MCF 10A (cell line): ENCODE measurements around the gene GOLGA6L2. TPM values are rescaled to one million over a fixed set of nuclear protein-coding genes. Genes with fewer than 3 reads are reported as not detected.

ENCODE experiments used
- BruUV-seq: library from RNA; stranded (reverse); fragments of 400-500 nt; replicated peaks from 2 replicates; lab custom pipeline; 2021; lab: Mats Ljungman, UMichigan
- CTCF ChIA-PET: fragments of 300-600 bp; sonication (Branson Sonifier 250); formaldehyde crosslinking; extraction: SDS; loops from one replicate; lab custom pipeline; 2021; ENCODE audit warnings: antibody characterized with exemption, inconsistent platforms; lab: Yijun Ruan, JAX
- POLR2A ChIA-PET: fragments of 300-600, 350-650 bp; sonication (Branson Sonifier 250); formaldehyde crosslinking; extraction: SDS; loops from one replicate; lab custom pipeline; 2020; ENCODE audit warnings: antibody characterized with exemption, inconsistent platforms; lab: Yijun Ruan, JAX
- DNase-seq: peaks from one replicate; pipeline ENCODE4 v3.0.0-alpha.2; 2018; ENCODE audit not compliant: unreplicated experiment
- H3K27ac Mint-ChIP-seq: one replicate; pipeline ENCODE4 v1.8.0; 2022; ENCODE audit warnings: mild to moderate bottlenecking, low read depth, mixed read lengths; ENCODE audit not compliant: unreplicated experiment
- H3K27me3 Mint-ChIP-seq: one replicate; pipeline ENCODE4 v1.8.0; 2022; ENCODE audit warnings: mixed read lengths; ENCODE audit not compliant: insufficient read depth, unreplicated experiment
- H3K36me3 Mint-ChIP-seq: one replicate; pipeline ENCODE4 v1.8.0; 2022; ENCODE audit warnings: mild to moderate bottlenecking, moderate library complexity, mixed read lengths; ENCODE audit not compliant: insufficient read depth, unreplicated experiment
- H3K4me1 Mint-ChIP-seq: one replicate; pipeline ENCODE4 v1.8.0; 2022; ENCODE audit warnings: mixed read lengths; ENCODE audit not compliant: insufficient read depth, unreplicated experiment
- H3K4me3 Mint-ChIP-seq: one replicate; pipeline ENCODE4 v1.8.0; 2022; ENCODE audit warnings: mild to moderate bottlenecking, moderate library complexity, mixed read lengths; ENCODE audit not compliant: unreplicated experiment
- H3K9me3 Mint-ChIP-seq: one replicate; pipeline ENCODE4 v1.8.0; 2022; ENCODE audit warnings: mixed read lengths; ENCODE audit not compliant: unreplicated experiment
- intact Hi-C: fragments of 100-400 bp; cut with micrococcal nuclease; formaldehyde crosslinking; loops from 2 replicates; pipeline ENCODE4 v1.14.1; 2022
- total RNA-seq: library from RNA; stranded (reverse); gene quantifications from 2 replicates; pipeline ENCODE4 v1.2.3, GENCODE V29; 2022
- TF ChIP-seq, protein P1 (sequence below): fragments of 200-600 bp; IDR thresholded peaks from one replicate; pipeline ENCODE4 v1.8.0; 2022; ENCODE audit warnings: antibody characterized with exemption, mild to moderate bottlenecking; ENCODE audit not compliant: unreplicated experiment

GOLGA6L2 gene
- total RNA-seq, 1 experiment from 2014 or later: not detected

DNA sequence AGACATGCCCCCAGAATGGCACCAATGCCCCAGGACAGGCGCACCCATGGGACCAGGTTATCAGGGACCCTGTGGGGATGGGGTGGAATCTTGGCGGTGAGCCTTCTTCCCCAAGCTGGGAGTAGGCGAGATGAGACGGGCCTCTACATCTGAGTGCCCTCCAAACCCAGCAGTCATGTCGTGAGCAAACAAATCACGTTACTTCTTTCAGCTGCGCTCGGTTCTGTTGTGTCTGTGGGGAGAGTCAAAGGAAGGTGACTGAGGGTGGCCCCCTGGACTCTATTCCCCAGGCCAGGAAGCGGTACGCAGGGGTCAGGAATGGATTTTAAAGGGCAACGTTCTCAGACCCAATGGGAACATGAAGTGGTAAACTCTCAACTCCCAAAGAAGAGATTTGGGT, 2.8 kb downstream of the GOLGA6L2 start:
- Mint-ChIP-seq H3K27me3 (no peaks in the 10 kb centered on the region), H3K27ac (no peak overlapping the region), H3K4me3 (no peak overlapping the region), H3K4me1 (no peaks in the 10 kb centered on the region), H3K36me3 (no peaks in the 10 kb centered on the region), H3K9me3 (no peaks in the 10 kb centered on the region)
- ChIA-PET CTCF (no interaction called here), POLR2A (no interaction called here)
- intact Hi-C loops: no loop called here
- TF ChIP-seq, protein P1, sequence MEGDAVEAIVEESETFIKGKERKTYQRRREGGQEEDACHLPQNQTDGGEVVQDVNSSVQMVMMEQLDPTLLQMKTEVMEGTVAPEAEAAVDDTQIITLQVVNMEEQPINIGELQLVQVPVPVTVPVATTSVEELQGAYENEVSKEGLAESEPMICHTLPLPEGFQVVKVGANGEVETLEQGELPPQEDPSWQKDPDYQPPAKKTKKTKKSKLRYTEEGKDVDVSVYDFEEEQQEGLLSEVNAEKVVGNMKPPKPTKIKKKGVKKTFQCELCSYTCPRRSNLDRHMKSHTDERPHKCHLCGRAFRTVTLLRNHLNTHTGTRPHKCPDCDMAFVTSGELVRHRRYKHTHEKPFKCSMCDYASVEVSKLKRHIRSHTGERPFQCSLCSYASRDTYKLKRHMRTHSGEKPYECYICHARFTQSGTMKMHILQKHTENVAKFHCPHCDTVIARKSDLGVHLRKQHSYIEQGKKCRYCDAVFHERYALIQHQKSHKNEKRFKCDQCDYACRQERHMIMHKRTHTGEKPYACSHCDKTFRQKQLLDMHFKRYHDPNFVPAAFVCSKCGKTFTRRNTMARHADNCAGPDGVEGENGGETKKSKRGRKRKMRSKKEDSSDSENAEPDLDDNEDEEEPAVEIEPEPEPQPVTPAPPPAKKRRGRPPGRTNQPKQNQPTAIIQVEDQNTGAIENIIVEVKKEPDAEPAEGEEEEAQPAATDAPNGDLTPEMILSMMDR: no peak
- no peak for DNase-seq
- no TSS peak for BruUV-seq

DNA sequence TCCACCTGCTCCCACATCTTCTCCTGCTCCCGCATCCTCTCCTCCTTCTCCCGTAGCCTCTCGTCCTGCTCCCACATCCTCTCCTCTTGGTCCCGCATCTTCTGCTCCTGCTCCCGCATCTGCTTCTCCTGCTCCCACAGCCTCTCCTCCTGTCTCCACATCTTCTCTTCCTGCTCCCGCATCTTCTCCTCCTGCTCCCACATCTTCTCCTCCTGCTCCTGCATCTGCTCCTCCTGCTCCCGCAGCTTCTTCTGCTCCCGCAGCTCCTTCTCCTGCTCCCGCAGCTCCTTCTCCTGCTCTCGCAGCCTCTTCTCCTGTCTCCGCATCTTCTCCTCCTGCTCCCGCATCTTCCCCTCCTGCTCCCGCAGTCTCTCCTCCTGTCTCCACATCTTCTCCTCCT, 5.8 kb downstream of the GOLGA6L2 start:
- Mint-ChIP-seq H3K4me1 (no peaks in the 10 kb centered on the region), H3K9me3 (no peaks in the 10 kb centered on the region), H3K36me3 (no peaks in the 10 kb centered on the region), H3K4me3 (no peak overlapping the region), H3K27ac (no peak overlapping the region), H3K27me3 (no peaks in the 10 kb centered on the region)
- no peak for DNase-seq
- CTCF ChIA-PET: no interaction called here
- intact Hi-C loops: no loop called here
- POLR2A ChIA-PET: interaction anchor here (0.7 kb wide), 1 partner anchor 27 kb away, joined by 3 read pairs; no protein-coding TSS in a partner anchor
- TF ChIP-seq, protein P1: no peak
- BruUV-seq: no TSS peak

DNA sequence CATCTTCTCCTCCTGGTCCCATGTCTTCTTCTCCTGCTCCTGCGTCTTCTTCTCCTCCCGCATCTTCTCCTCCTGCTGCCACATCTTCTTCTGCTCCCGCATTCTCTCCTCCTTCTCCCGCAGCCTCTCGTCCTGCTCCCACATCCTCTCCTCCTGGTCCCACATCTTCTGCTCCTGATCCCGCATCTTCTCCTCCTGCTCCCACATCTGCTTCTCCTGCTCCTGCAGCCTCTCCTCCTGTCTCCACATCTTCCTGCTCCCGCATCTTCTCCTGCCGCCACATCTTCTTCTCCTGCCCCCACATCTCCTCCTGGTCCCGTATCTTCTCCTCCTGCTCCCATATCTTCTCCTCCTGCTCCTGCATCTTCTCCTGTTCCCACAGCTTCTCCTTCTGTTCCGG, 6.4 kb downstream of the GOLGA6L2 start:
- Mint-ChIP-seq H3K27ac (no peak overlapping the region), H3K9me3 (no peaks in the 10 kb centered on the region), H3K4me1 (no peaks in the 10 kb centered on the region), H3K36me3 (no peaks in the 10 kb centered on the region), H3K27me3 (no peaks in the 10 kb centered on the region), H3K4me3 (no peak overlapping the region)
- TF ChIP-seq, protein P1: no peak
- CTCF ChIA-PET: no interaction called here
- no TSS peak for BruUV-seq
- intact Hi-C loops: no loop called here
- POLR2A ChIA-PET: no interaction called here
- no peak for DNase-seq

DNA sequence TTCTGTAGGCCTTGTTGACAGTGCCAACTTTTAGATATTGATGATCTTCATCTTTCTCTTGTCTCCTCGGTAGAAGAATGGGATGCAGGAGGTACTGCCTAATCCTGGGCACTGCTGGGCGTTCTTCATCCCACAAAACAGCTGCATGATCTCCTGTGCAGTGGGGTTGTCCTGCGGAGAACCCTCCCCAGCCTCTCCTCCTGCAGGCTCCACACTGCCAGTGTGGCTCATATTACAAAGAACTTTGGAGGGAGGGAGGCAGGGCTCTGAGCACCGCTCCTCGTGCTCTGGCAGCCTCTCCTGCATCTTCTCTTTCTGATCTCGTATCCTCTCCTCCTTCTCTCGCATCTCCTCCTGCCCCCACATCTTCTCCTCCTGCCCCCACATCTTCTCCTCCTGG, 7.5 kb downstream of the GOLGA6L2 start:
- no peaks in the 10 kb centered on the region for H3K4me1 Mint-ChIP-seq
- H3K27me3 Mint-ChIP-seq: no peaks in the 10 kb centered on the region
- H3K9me3 Mint-ChIP-seq: no peaks in the 10 kb centered on the region
- H3K27ac Mint-ChIP-seq: no peak overlapping the region
- ChIA-PET POLR2A (no interaction called here), CTCF (interaction anchor here (0.7 kb wide), 1 partner anchor 36 kb away, joined by 3 read pairs; no protein-coding TSS in a partner anchor)
- intact Hi-C loops: no loop called here
- no TSS peak for BruUV-seq
- TF ChIP-seq, protein P1: no peak
- H3K4me3 Mint-ChIP-seq: no peak overlapping the region
- DNase-seq: no peak
- H3K36me3 Mint-ChIP-seq: no peaks in the 10 kb centered on the region
